ENCODE results near the gene CHD9NB.

The CHD9NB gene

GRCh38 chr16:53052519-53053501 lies at the start of gene CHD9NB:
Gene CHD9NB (minus strand): TSS chr16:53052897. CDS start chr16:53044158, 8,739 bp downstream.
- peak; percentile 24 for DNase-seq (ENCODE audit: low read depth)

GRCh38 chr16:53100889-53101288 lies 48.2 kb upstream of the CHD9NB start:
- no peak for DNase-seq (ENCODE audit: low read depth)

GRCh38 chr16:53100131-53100748 lies 47.5 kb upstream of the CHD9NB start:
- no peak for DNase-seq (ENCODE audit: low read depth)

GRCh38 chr16:53099318-53100130 lies 46.8 kb upstream of the CHD9NB start:
- peak; percentile 70 for DNase-seq (ENCODE audit: low read depth)

GRCh38 chr16:53098526-53099317 lies 46.0 kb upstream of the CHD9NB start:
- DNase-seq (ENCODE audit: low read depth), result peak; percentile 43

- DNase-seq (ENCODE audit: low read depth), result no peak
Observed at GRCh38 chr16:53097190-53097589, 44.5 kb upstream of the CHD9NB start.

- peak; percentile 54 for DNase-seq (ENCODE audit: low read depth)
Observed at GRCh38 chr16:53094013-53094630, 41.4 kb upstream of the CHD9NB start.

GRCh38 chr16:53093162-53093744 lies 40.6 kb upstream of the CHD9NB start:
- no peak for DNase-seq (ENCODE audit: low read depth)

- no peak for DNase-seq (ENCODE audit: low read depth)
Observed at GRCh38 chr16:53092284-53092683, 39.6 kb upstream of the CHD9NB start.

GRCh38 chr16:53091466-53092211 lies 38.9 kb upstream of the CHD9NB start:
- no peak for DNase-seq (ENCODE audit: low read depth)

GRCh38 chr16:53090591-53091411 lies 38.1 kb upstream of the CHD9NB start:
- peak; percentile 82 for DNase-seq (ENCODE audit: low read depth)

- no peak for DNase-seq (ENCODE audit: low read depth)
Observed at GRCh38 chr16:53090286-53090590, 37.5 kb upstream of the CHD9NB start.

GRCh38 chr16:53089434-53090285 lies 37.0 kb upstream of the CHD9NB start:
- DNase-seq (ENCODE audit: low read depth), result no peak

GRCh38 chr16:53087101-53087500 lies 34.4 kb upstream of the CHD9NB start:
- DNase-seq (ENCODE audit: low read depth), result no peak

GRCh38 chr16:53085931-53086421 lies 33.3 kb upstream of the CHD9NB start:
- DNase-seq (ENCODE audit: low read depth), result no peak

GRCh38 chr16:53085369-53085843 lies 32.7 kb upstream of the CHD9NB start:
- no peak for DNase-seq (ENCODE audit: low read depth)

GRCh38 chr16:53084746-53085334 lies 32.1 kb upstream of the CHD9NB start:
- DNase-seq (ENCODE audit: low read depth), result no peak

- DNase-seq (ENCODE audit: low read depth), result no peak
Observed at GRCh38 chr16:53084141-53084541, 31.4 kb upstream of the CHD9NB start.
